Thyroid gland (tissue), 4 donors: ENCODE measurements around the gene NAALADL2.

Experiments
- CTCF ChIP-seq, 6 experiments: fragments of 200-600 bp in 3 of 6; fragments of 450-650 bp in 3 of 6; sonication (generic) in 3 of 6; IDR thresholded peaks; one replicate each; pipeline ENCODE4 v1.5.1; 2016 to 2019; ENCODE audit warnings: antibody characterized with exemption in 6 of 6, mild to moderate bottlenecking in 2 of 6, inconsistent platforms in 1 of 6, moderate library complexity in 1 of 6
- POLR2A ChIP-seq, 2 donors: fragments of 450-650 bp; IDR thresholded peaks; one replicate each; pipeline ENCODE4 v1.6.1; 2017; ENCODE audit warnings: antibody characterized with exemption in 2 of 2, mild to moderate bottlenecking in 2 of 2, moderate library complexity in 1 of 2

- TF ChIP-seq CTCF (IDR thresholded peaks at IDR 0.05) = no peak
- no peak for TF ChIP-seq POLR2A (IDR thresholded peaks at IDR 0.05)
Measured at GRCh38 chr3:175443682-175444081, 584.5 kb downstream of the NAALADL2 start.
